Measurements from ENCODE around the gene DMAC2L. TPM values are rescaled to one million over a fixed set of nuclear protein-coding genes. Genes with fewer than 3 reads are reported as not detected.

DMAC2L gene
- total RNA-seq, 4 donors from 2014 or later, result 16.5 to 19.1 (median 17.4) TPM

DNA sequence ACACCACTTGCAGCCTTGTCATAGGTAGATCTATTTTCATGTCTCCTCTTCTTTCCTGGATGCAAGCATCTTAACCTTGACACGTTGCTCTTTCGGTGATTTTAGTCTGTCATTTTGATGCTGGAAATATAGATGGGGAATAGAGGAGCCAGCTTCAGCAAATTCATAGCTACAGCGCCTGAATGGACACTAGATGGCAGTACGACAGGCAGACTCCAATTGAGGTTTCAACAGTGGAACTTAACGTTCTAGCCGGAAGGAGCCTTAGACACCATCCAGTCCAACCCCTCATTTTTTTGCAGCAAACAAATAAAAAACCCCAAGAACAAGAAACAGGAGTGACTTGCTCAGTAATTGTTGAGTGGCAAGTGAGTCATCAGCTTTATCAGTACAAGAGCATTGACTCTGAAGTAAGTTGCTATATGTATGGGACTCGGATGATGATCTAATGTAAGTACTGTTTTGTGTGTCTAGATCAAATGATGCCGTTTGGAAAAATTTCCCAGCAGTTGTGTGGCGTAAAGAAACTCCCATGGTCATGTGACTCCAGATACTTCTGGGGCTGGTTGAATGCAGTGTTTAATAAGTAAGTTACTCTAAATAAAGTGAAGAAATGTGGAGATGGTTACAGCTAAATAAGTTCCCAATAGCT lies 9.0 kb downstream of the DMAC2L start:
- TF ChIP-seq, protein P1, sequence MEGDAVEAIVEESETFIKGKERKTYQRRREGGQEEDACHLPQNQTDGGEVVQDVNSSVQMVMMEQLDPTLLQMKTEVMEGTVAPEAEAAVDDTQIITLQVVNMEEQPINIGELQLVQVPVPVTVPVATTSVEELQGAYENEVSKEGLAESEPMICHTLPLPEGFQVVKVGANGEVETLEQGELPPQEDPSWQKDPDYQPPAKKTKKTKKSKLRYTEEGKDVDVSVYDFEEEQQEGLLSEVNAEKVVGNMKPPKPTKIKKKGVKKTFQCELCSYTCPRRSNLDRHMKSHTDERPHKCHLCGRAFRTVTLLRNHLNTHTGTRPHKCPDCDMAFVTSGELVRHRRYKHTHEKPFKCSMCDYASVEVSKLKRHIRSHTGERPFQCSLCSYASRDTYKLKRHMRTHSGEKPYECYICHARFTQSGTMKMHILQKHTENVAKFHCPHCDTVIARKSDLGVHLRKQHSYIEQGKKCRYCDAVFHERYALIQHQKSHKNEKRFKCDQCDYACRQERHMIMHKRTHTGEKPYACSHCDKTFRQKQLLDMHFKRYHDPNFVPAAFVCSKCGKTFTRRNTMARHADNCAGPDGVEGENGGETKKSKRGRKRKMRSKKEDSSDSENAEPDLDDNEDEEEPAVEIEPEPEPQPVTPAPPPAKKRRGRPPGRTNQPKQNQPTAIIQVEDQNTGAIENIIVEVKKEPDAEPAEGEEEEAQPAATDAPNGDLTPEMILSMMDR (IDR thresholded peaks at IDR 0.05), result peak in 1 of 3 donors; percentile 51

DNA sequence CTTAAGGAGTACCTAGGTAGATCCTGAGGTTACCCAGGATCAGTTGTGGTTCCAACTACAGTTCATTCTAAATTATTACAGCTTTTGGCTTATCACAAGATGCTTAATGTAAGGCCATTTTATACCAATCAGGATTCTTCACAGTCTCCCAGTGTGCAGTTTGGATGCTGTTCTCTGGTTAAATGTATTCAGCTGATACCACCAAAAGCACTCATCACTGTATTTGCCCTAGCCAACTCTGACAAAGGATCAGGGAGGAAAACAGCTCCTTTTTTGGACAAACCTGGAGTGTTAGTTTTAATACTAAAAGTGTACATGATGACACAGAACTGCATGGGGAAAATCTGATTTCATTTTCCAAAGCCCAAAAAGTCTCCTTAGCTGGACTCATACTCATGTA lies 19.5 kb downstream of the DMAC2L start:
- ATAC-seq (ENCODE audit: low FRiP score) (no peak), DNase-seq (ENCODE audit: low spot score) (no peak)
- TF ChIP-seq, protein P1 (IDR thresholded peaks at IDR 0.05), result no peak

More for the DNA sequence above, 9.0 kb downstream of the DMAC2L start:
- peak; percentile 87 for ATAC-seq (ENCODE audit: low FRiP score)
- no peak for DNase-seq (ENCODE audit: low spot score)

DNA sequence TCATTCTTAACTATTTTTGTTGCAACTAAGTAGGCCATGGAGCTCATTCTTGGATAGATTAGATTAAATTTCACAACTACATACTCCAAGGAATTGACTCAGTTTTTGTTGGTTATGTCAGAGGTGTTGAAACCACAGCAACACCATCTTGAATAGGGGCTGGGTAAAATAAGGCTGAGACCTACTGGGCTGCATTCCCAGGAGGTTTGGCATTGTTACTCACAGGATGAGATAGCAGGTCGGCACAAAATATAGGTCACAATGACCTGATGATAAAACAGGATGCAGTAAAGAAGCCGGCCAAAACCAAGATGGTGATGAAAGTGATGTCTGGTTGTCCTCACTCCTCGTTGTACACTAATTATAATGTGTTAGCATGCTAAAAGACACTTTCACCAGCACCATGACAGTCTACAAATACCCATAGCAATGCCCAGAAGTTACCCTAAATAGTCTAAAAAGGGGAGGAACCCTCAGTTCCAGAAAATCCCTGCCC lies 20.9 kb downstream of the DMAC2L start:
- ATAC-seq (ENCODE audit: low FRiP score), result peak; percentile 79
- DNase-seq (ENCODE audit: low spot score), result no peak
- TF ChIP-seq, protein P1 (IDR thresholded peaks at IDR 0.05), result no peak

DNA sequence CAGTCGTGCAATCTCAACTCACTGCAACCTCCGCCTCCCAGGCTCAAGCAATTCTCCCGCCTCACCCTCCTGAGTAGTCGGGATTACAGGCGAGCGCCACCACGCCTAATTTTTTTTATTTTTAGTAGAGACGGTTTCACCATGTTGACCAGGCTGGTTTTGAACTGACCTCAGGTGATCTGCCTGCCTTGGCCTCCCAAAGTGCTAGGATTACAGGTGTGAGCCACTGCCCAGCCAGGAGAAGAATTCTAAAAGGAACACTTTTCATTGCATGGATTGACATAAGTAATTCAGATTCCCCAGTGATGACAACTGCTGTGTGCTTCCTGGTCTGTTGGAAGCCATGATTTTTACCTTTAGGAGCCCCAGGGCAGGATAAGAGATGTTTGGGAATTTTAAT lies 22.1 kb downstream of the DMAC2L start:
- TF ChIP-seq, protein P1 (IDR thresholded peaks at IDR 0.05), result no peak
- ATAC-seq (ENCODE audit: low FRiP score) (no peak), DNase-seq (ENCODE audit: low spot score) (no peak)

DNA sequence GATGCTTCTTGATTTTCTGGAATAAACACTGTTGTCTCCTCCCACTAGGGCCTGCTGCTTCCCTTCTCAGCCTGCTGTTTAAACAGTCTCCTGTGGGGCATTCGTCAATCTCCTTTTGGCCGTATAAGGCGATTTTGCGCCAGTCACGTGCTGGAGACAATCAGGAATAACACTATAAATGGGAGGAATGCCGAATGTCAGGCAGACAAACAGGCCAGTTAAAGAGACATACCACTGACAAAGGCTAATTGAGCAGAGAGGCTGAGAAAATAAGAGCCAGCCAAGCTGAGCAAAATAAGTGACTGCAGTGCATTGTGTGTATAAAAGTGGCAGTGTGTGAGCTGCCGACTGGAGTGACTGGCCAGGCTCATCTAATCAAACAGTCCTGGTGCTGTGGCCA lies 23.3 kb downstream of the DMAC2L start:
- TF ChIP-seq, protein P1 (IDR thresholded peaks at IDR 0.05), result no peak
- DNase-seq (ENCODE audit: low spot score) (no peak), ATAC-seq (ENCODE audit: low FRiP score) (no peak)

DNA sequence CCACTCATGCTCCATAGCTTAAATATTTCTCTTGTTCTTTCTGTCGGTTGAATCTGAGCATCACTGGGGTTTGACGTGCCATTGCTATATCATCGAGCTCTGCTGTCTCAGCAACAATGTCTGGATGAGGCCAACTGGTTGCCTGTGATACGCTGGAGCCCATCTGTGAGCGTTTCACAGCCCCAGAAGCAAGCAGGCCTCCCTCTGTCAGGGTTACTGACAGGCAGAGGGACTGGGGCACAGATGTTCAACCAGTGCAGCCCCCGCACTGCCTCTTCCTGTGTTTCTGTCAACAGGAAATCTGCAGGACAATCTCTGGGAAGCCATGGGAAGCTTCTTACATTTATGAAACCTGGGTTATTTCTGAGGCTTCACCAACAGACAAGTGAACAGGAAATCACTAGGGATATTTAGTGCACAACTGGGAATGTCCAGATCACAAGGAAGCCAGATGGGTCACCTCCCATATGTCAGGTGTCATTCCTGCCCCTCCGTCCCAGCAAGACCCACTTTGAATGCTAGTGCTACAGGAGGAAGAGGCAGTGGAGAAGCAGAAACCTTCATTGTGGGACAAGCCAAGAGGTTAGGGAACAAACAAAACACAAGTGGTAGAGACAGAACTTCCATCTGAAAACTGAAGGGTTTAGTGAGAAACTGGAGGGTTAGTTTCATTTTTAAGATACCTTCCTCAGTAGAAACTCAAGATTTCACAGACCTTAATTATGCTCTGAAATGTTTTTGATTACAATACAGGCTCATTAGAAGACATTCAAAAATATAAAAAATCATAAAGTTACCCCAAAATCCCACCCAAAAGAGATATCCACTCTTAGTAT lies 24.1 kb downstream of the DMAC2L start:
- ATAC-seq (ENCODE audit: low FRiP score) (no peak), DNase-seq (ENCODE audit: low spot score) (no peak)
- TF ChIP-seq, protein P1 (IDR thresholded peaks at IDR 0.05), result no peak
